ENCODE measurements around the gene ATM.

GRCh38 chr11:108206171-108206570 is 16.7 kb upstream of the ATM start:
- TF ChIP-seq CTCF (IDR thresholded peaks at IDR 0.05; ENCODE audit: low read depth, low read length) (no peak), EZH2phosphoT487 (IDR thresholded peaks at IDR 0.05; ENCODE audit: low read depth) (no peak)

Data from OCI-LY3 (cell line).